NCI-H1092 treated with DMSO at 0.1 percent for 48 hours (cell line): ENCODE data around the gene LSM7.

Source experiments
- DNase-seq: peaks from one replicate; lab custom pipeline; 2025; lab: John Stamatoyannopoulos, UW

The LSM7 gene

GRCh38 chr19:2278459-2279158 lies 49.8 kb downstream of the LSM7 start:
- DNase-seq = no peak

GRCh38 chr19:2277138-2277537 lies 51.2 kb downstream of the LSM7 start:
- no peak for DNase-seq

GRCh38 chr19:2276429-2276986 lies 51.9 kb downstream of the LSM7 start:
- no peak for DNase-seq

- no peak for DNase-seq
Observed at GRCh38 chr19:2275588-2276428, 52.6 kb downstream of the LSM7 start.

- DNase-seq = peak; percentile 29
Observed at GRCh38 chr19:2274931-2275535, 53.4 kb downstream of the LSM7 start.

GRCh38 chr19:2274185-2274711 lies 54.1 kb downstream of the LSM7 start:
- no peak for DNase-seq

GRCh38 chr19:2273356-2274184 lies 54.8 kb downstream of the LSM7 start:
- DNase-seq = peak; percentile 71
